Measurements from ENCODE around the gene LRP1.

LRP1 gene

DNA sequence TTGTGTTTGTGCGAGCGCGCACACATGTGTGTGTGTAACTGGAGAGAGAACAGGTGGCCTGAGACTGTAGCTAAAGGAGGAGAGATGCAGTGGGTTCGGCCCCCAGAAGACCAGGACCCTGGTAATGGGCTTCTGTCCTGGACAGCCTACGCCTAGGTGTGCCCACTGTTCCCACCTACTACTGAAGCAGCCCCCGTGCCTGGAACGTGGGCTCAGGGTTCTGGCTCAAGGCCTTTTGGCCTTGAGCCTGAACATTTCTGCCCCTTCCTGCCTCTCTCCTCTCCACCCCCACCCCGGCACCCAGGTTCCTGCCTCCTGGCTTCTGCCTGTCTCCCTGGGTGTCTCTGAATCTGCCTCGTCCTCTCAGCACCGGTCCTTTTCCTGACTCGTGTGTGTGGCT is 86.8 kb downstream of the LRP1 start:
- no peak for DNase-seq

- DNase-seq: no peak
These were observed 87.4 kb downstream of the LRP1 start for GRCh38 chr12:57215668-57216013.

DNA sequence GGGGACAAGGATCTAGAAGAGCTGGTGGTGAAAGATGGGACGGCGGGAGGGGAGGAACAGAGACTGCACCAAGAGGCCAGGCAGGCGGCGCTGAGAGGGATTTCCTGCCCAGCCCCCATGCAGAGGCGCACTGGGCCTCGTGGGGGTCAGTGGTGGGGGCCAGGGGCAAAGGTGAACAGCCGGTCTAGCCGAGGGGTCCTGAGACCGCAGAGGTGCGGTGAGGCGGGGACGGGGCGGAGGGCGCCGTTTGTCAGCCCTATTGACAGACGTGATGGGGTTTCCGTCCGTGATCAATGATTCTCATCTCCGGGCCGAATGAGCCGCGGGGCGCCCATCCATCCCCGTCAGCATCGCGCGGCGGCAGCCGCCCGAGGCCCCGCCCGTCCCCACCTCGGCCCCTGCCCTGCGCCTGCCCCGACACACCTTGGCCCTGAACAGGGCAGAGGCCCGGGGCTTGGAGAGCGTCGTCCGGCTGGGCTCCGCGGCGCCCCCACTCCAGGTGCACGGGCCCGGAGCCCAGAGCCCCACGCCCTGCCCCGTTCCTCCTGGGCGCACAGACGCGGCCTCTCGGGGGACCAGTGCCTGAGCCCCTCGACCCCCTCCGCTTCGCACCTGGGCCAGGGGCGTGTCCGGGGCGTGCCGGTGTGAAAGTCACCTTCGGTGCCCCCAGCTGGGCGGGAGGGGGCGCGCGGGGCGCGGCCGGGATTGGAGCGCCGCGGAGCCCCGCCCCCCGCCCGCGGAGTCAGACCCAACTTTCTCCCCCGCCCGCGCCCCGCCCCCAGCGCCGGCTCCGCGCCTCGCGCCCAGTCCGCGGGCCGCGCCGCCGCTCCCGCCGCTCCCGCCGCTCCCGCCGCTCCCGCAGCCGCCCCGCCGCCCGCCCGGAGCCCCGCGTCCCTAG is 88.0 kb downstream of the LRP1 start, which contains the start of gene NXPH4:
Gene NXPH4 (plus strand): TSS at position 781 of the 898 bp plus-strand sequence. CDS start 176 bp downstream, outside the sequence.
- DNase-seq: peak; percentile 55

GRCh38 chr12:57216921-57217879 is 88.9 kb downstream of the LRP1 start:
- DNase-seq: no peak

GRCh38 chr12:57218030-57218853 is 90.0 kb downstream of the LRP1 start:
- DNase-seq: no peak

DNA sequence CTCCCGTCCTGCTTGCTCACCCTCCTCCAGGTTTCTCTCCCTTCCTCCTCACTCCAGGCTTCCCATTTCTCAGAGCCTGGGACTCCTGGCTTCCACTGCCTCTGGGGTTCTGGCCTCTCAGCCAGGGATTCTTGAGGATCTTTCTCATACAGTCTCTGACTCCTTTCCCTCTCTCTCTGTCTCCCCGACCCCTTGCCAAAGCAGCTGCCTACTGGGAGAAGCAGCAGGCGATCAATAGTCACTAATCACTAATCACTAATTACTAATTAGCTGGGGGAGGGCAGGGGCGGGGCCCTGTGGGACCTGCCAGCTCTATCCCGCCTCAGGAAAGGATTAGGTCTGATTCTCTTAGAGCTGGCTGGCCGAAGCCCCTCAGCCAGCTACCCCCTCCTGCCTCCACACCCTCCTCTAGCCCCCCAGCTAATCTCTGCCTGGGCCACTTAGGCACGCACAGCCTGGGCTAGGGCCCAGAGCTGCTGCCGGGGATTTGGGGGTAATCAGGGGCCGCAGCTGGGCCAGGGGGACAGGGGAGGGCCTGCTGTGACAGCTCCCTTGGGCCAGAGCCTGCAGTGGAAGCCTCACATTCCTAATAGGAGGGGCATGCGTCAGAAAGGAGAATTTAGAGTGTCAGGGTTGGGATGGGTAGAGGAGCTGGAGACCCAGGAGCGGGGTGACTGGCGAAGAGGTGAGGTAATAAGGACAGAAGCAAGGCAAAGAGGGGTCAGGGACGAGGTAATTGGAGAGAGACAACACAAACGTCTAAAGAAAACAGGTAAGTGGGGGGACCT is 91.1 kb downstream of the LRP1 start:
- no peak for DNase-seq

DNA sequence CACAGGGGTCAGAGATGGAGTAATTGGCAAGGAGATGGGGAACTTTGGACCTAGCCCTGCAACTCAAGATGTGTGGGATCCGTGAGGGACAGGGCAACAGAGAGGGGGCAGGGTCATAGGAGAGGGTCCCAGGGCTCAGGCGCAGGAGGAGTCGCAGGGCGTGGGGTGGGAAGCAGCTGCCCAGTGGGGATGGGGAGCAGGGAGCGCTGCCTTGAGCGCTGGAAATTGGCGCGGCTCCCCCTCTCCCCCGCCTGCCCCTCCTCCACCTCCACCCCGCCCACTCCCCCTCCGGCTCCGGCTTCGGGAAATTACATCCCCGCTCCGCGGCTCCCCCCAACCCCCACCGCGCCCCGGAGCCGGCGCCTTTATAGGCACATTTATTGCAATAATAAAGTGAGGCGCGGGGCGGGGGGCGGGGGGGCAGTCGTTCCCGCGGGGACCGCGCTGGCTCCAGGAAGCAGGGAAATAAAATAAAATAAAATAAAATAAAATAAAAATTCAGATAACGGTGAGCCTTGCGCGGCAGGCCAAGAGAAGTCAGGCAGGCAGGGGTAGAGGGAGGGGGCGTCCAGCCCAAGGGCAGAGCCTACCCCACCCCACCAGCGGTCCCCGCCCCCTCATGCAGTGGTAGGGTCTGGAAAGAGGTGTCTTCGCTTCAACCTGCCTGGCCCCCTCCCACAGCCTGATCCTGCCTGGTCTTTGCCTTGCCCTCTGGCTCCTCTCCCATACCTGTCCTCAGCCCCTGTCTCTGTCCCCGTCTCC is 91.9 kb downstream of the LRP1 start:
- no peak for DNase-seq

DNA sequence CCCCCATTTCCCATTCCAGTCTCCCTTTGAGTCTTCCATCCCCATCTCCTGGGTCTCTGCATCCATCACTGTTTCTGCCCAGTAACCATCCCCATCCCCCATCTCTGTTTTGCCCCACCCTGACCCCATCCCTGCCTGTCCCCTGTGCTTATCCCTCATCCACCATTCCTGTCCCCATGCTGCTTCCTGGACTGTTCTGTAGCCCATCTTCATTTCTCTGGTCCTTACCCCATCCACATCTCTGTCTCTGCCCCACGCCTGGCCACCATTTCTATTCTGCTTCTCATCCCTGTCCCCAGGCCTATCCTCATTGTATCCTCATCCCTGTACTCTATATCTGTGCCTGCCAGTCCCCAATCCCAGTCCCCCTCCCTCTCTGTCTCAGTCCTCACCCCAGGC is 92.5 kb downstream of the LRP1 start:
- no peak for DNase-seq

DNA sequence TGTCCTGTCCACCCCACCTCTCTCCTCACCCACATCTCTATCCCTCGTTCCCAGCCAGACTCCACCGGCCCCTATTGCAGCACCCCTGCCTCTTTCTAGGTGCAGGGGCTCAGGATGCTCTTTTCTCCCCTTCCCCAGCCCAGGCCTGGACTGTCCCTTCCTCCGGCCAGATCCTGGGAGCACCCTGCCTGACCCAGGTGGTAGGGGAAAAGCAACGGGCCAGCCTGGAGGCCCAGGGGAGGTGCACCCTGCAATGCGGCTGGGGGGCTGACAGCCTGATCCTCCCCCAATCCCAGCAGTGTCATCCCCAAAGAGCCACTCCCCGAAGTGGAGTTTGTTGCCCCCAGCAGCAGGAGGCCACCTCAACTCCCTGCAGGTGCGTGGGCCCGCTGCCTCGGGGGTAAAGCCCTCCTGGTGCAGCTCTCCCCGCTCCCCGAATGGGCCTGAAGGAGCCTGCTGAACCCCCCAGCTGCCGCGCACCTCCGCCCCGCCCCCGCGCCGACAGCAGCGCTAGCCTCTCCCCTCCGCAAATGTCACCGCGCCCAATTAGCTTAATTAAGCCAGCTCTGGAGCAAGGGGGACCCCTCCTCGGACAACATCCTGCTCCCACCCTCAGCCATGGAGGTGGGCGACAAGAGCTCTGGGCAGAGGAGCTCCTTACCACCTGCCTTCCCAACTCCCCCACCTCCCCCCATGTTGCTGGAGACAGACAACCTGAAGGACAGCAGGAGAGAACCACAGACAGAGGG is 93.1 kb downstream of the LRP1 start:
- no peak for DNase-seq

DNA sequence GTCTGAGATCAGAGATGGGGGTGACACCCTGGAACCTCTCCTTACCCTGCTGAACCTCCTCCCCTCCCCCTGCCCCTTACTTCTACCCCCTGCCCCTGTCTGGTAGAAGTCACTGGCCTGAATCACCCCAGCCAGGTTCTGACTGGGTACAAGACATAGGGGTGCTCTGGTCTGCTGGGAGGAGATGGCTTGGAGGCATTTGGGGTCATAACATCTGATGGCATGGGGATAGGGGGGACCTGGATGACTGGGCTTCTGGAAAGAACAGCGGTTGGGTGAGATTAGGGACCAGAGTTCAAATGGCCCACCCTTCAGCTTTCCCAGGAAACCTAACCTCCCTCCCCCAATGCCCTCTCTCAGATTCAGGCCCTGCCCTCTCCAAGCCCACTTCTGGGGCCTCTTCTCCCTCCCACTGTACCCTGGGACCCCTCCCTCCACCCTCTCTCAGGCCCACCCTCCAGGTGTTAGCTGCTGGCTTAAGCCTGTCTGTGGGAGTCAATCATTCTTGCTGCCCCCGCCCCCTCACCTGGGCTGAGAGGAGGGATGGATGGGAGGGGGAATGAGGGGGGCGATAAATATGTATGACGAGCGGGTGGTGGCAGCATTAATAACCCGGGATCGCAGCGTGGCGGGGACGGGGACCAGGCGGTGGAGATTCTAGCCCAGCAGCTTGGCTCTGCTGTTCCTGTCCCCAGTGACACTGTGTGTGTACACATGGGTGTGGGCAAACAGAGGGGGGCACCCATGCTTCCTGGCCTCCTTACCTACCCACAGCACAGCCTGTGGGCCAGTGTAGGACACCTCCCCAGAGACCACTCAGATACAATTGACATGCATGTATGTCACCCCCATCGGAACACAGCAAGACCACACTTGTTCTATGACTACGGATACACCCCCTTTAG is 94.3 kb downstream of the LRP1 start:
- no peak for DNase-seq

DNA sequence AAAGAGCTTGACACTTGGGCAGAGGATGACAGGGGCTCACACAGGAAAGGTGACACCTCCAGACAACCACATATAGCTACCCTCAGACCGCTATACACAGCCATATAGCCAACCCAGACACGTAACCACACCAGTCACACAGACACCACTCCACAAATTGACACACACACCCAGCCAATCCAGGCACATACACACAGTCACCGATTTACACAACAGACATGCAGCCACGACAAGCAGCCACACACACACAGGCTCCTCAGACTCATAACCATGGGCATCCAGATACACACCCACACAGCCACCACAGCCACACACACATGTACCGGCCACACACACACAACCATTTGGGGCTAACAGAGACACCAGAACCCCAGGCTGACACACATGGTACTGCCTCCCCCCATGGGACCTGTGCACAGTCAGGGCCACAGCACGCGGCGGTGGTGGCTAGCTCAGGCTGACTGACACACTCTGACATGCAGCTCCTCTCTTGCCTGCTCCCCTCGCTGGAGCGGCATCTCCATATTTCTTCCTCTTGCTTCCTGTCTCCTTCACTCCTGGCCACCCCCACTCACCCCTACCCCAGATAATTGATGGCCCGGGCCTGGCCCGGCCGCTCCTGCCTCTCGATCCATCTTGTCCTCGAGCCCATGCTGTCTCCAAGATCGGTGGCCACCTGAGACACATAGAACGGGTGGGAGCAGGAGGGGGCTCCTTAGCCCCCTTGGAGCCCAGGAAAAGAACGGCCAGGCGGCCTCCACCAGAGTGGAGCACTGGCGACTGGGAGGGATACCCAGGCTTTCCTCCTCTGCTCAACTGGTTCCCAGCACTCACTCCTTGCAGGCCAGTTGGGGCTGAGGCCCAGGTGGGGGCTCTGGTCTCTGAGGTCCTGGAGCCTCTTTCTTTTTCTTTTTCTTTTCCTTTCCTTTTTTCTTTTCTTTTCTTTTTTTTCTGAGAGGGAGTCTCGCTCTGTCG is 95.2 kb downstream of the LRP1 start:
- DNase-seq: no peak

DNA sequence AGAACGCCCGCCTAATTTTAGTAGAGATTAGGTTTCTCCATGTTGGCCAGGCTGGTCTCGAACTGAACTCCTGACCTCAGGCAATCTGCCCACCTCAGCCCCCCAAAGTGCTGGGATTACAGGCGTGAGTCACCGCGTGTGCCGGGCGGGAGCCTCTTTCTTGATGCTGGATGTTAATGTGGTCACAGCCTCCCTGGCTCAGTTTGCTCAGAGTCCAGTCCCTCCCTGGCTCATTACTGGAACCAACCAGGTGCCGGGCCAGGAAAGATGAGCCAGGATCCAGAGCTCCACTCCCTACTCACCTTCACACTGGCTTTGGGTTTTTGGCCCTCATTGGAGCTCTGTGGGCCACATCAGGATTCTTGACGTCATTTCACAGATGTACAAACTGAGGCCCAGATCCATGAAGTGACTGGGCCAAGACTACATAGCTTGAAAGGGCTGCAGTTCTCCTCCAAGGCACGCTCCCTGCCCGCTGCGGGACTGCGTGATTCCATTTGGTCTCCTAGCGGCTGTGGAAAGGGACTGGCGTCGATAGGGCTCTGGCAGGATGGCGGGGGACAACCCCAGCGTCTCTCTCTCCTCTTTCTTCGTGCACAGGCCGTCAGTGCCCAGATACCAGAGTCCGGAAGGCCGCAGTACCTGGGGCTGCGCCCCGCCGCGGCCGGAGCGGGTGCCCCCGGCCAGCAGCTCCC is 96.1 kb downstream of the LRP1 start:
- DNase-seq: no peak

GRCh38 chr12:57224973-57225679 is 96.8 kb downstream of the LRP1 start:
- peak; percentile 85 for DNase-seq

DNA sequence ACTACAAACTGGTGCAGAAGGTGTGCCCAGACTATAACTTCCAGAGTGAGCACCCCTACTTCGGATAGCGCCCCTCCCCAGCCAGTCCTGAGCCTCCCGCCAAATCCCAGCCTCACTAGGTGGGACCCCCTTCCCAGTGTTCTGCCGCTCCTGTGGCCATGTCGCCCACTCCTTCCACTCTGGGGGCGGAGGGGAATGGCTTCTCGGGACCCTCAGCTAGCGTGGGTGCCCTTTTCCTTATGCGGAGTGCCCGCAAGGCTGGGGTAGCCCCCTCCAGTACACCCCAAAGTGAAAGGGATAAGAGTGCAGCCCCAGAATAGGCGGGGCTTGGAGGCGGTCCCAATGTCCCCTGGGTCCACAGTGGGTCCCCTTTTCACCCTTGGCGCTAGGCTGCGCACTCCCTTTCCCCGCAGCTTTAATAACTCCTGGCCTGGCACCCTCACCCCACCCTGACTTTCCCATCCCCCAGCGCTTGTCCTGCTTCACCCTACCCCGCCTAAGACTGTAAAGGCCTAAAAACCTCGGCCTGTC is 97.5 kb downstream of the LRP1 start:
- no peak for DNase-seq

- no peak for DNase-seq
These were observed 98.5 kb downstream of the LRP1 start for GRCh38 chr12:57226588-57227314.

Measured in NCI-H510A (cell line).